HepG2 (cell line): ENCODE results near the gene TIMM8B. TPM values are rescaled to one million over a fixed set of nuclear protein-coding genes. Genes with fewer than 3 reads are reported as not detected.

Experiments used
- ATAC-seq: fragments of 200-7000 bp; cut with Tn5 transposase; 3 replicates; pipeline ENCODE4 v1.9.1; 2020; ENCODE audit warnings: mild to moderate bottlenecking, moderate library complexity
- BruUV-seq: library from RNA; stranded (reverse); fragments of 400-500 nt; replicated peaks from 2 replicates; lab custom pipeline; 2021; lab: Mats Ljungman, UMichigan
- CTCF ChIA-PET: fragments of 300-600 bp; formaldehyde crosslinking; extraction: SDS; loops from one replicate; lab custom pipeline; 2021; ENCODE audit warnings: low total read pairs, inconsistent platforms, low intra/inter-chr PET ratio; lab: Yijun Ruan, JAX
- POLR2A ChIA-PET: fragments of 350-600 bp; sonication (Branson Sonifier 250); formaldehyde crosslinking; loops from one replicate; lab custom pipeline; 2020; ENCODE audit warnings: antibody characterized with exemption, inconsistent platforms; lab: Yijun Ruan, JAX
- DNase-seq: peaks from one replicate; pipeline ENCODE4 v3.0.0-alpha.2; 2015; ENCODE audit warnings: low spot score
- FAIRE-seq: peaks from 3 replicates; lab custom pipeline; 2011; peaks lifted over from hg19 to GRCh38; lab: Jason Lieb, UNC
- H2AFZ ChIP-seq: one replicate; pipeline ENCODE4 v1.6.1; 2011; ENCODE audit warnings: low read length, inconsistent platforms
- H3K27ac ChIP-seq: fragments of 300-600 bp; 3 replicates; pipeline ENCODE4 v1.8.0; 2011; ENCODE audit warnings: mixed run types, mild to moderate bottlenecking, mixed read lengths, low read length, inconsistent platforms; ENCODE audit not compliant: insufficient read depth; ENCODE audit errors: extremely low read length
- H3K27me3 ChIP-seq, 2 experiments: fragments of 200-600 bp in 1 of 2; 2 replicates in 1 of 2; 3 replicates in 1 of 2; pipeline versions ENCODE4 v1.6.0 to v1.8.0; 2011; ENCODE audit warnings: low read length in 2 of 2, mild to moderate bottlenecking in 2 of 2, moderate library complexity in 2 of 2, inconsistent platforms in 1 of 2; ENCODE audit not compliant: insufficient read depth in 2 of 2, control insufficient read depth in 1 of 2
- H3K36me3 ChIP-seq, 2 experiments: fragments of 200-600 bp in 1 of 2; replicated peaks in 1 of 2; 2 replicates in 1 of 2; 3 replicates in 1 of 2; pipeline versions ENCODE4 v1.5.1 to v1.8.0; 2011; ENCODE audit warnings: low read length in 2 of 2, inconsistent platforms in 1 of 2; ENCODE audit not compliant: insufficient read depth in 2 of 2, control insufficient read depth in 1 of 2
- H3K4me1 ChIP-seq: 2 replicates; pipeline ENCODE4 v1.5.1; 2012; ENCODE audit warnings: low read length, inconsistent platforms; ENCODE audit not compliant: insufficient read depth
- H3K4me2 ChIP-seq: 2 replicates; pipeline ENCODE4 v1.6.0; 2011; ENCODE audit warnings: low read depth, low read length, inconsistent platforms
- H3K4me3 ChIP-seq, 3 experiments: fragments of 200-600 bp in 1 of 3; sonication (generic), shearing (Covaris generic) in 1 of 3; replicated peaks in 1 of 3; 2 replicates each; pipeline ENCODE4 v1.5.1; 2011 to 2016; ENCODE audit warnings: low read length in 3 of 3, inconsistent platforms in 2 of 3, low read depth in 2 of 3, mild to moderate bottlenecking in 2 of 3, control low read depth in 1 of 3, mixed read lengths in 1 of 3; ENCODE audit not compliant: insufficient read depth in 1 of 3
- H3K79me2 ChIP-seq: one replicate; pipeline ENCODE4 v1.6.1; 2011; ENCODE audit warnings: low read length, inconsistent platforms; ENCODE audit not compliant: insufficient read depth
- H3K9ac ChIP-seq: 2 replicates; pipeline ENCODE4 v1.6.0; 2011; ENCODE audit warnings: mild to moderate bottlenecking, low read depth, low read length, inconsistent platforms; ENCODE audit not compliant: insufficient read depth
- H3K9me3 ChIP-seq: 2 replicates; pipeline ENCODE4 v1.5.1; 2012; ENCODE audit warnings: mild to moderate bottlenecking, low read length
- H4K20me1 ChIP-seq: 2 replicates; pipeline ENCODE4 v1.6.0; 2011; ENCODE audit warnings: inconsistent platforms, mild to moderate bottlenecking, low read length, moderate library complexity; ENCODE audit not compliant: insufficient read depth
- NFKB2 ChIP-seq: sonication (generic); formaldehyde crosslinking; IDR thresholded peaks from 2 replicates; pipeline ENCODE4 v1.4.0; 2020; ENCODE audit warnings: missing genetic modification reagents, borderline replicate concordance
- ZNF335 ChIP-seq: sonication (generic); formaldehyde crosslinking; IDR thresholded peaks from 2 replicates; pipeline ENCODE4 v1.4.0; 2020; ENCODE audit warnings: missing genetic modification reagents
- WGBS: methylation state at CpG from one replicate; pipeline ENCODE4 v1.1.6; 2017; ENCODE audit warnings: low lambda C conversion rate; 5-methylcytosine and 5-hydroxymethylcytosine counted together
- in situ Hi-C: cut with HindIII; loops from 2 replicates; pipeline ENCODE4 v1.10.0; 2017; ENCODE audit warnings: low pct_unique_long_range_greater_than_20kb; ENCODE audit not compliant: extremely low pct_ligation_motif_present
- intact Hi-C: fragments of 100-400 bp; cut with micrococcal nuclease; formaldehyde crosslinking; loops from one replicate; pipeline ENCODE4 v1.10.0; 2022; ENCODE audit not compliant: unreplicated experiment
- polyA plus RNA-seq, 8 experiments: library from polyadenylated mRNA; depleted of rRNA in 3 of 8; stranded (reverse) in 7 of 8; unstranded in 1 of 8; fragments of >200 nt; fragmentation: Illumina TruSeq in 4 of 8; extraction: Trizol in 4 of 8; gene quantifications; 2 replicates each; pipeline versions ENCODE4 v1.2.1 to v1.2.3, GENCODE V29; 2011 to 2016; ENCODE audit warnings: low read depth in 4 of 8, missing spikeins in 1 of 8, mixed read lengths in 1 of 8; ENCODE audit not compliant: insufficient read depth in 1 of 8
- total RNA-seq, 5 experiments: library from RNA; depleted of rRNA; stranded (reverse); fragments of >200 nt; fragmentation: Illumina TruSeq; extraction: Trizol; gene quantifications; 2 replicates each; pipeline ENCODE4 v1.2.3, GENCODE V29; 2016; ENCODE audit warnings: low read depth in 1 of 5
- TF ChIP-seq, protein P1 (sequence below): sonication (generic); formaldehyde crosslinking; IDR thresholded peaks from 2 replicates; pipeline ENCODE4 v1.4.0; 2020; ENCODE audit warnings: missing genetic modification reagents
- TF ChIP-seq, protein P2 (sequence below): sonication (generic); formaldehyde crosslinking; IDR thresholded peaks from 2 replicates; pipeline ENCODE4 v1.4.0; 2020; ENCODE audit warnings: missing genetic modification reagents, borderline replicate concordance

The TIMM8B gene
- total and polyA plus RNA-seq, 2 of the 13 experiments (the other 11 are each of a cell fraction or from before 2014, with no cell fraction given), result 84.5 to 98.3 TPM

DNA sequence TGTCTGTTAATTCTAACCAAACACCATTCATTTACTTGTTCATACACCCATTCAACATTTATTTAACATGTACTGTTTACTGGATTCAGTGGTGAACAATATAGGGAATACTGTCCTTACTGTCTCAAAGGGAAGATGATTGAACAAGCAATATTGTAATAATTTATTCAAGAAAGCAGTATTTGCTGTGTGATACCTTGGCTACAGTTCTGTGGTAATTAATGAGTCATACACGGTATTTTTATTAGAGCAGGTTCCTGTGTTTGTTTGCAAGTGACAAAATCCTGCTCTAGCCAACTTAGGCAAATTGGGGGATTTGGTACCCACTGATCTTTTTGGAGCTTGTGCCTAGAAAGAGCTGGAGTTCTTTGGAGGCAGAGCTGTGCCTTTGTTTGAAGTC lies 28.5 kb downstream of the TIMM8B start:
- H3K36me3 ChIP-seq, result peaks cover 19 to 55% of the 10 kb centered on the region in 2 experiments

More for the DNA sequence above, 28.5 kb downstream of the TIMM8B start:
- WGBS, result 86% methylated on average over 1 of the region's 1 CpG
- ATAC-seq, result no peak
- FAIRE-seq, result no peak
- Histone ChIP-seq H3K9me3 (no peaks in the 10 kb centered on the region), H3K4me3 (no peak overlapping the region), H3K79me2 (no peaks in the 10 kb centered on the region), H3K27ac (no peak overlapping the region), H3K27me3 (no peaks in the 10 kb centered on the region), H3K4me2 (no peak overlapping the region), H3K9ac (no peak overlapping the region), H2AFZ (no peak overlapping the region), H4K20me1 (no peaks in the 10 kb centered on the region), H3K4me1 (no peaks in the 10 kb centered on the region)
- BruUV-seq, result no TSS peak
- intact Hi-C loops (no loop called here), in situ Hi-C loops (no loop called here)
- ChIA-PET POLR2A (interaction anchor here (0.8 kb wide), 1 partner anchor 32 kb away, joined by 3 read pairs; no protein-coding TSS in a partner anchor), CTCF (no interaction called here)
- TF ChIP-seq, protein P1, sequence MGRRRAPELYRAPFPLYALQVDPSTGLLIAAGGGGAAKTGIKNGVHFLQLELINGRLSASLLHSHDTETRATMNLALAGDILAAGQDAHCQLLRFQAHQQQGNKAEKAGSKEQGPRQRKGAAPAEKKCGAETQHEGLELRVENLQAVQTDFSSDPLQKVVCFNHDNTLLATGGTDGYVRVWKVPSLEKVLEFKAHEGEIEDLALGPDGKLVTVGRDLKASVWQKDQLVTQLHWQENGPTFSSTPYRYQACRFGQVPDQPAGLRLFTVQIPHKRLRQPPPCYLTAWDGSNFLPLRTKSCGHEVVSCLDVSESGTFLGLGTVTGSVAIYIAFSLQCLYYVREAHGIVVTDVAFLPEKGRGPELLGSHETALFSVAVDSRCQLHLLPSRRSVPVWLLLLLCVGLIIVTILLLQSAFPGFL (CRISPR knock-in tag), result no peak
- TF ChIP-seq, protein P2, sequence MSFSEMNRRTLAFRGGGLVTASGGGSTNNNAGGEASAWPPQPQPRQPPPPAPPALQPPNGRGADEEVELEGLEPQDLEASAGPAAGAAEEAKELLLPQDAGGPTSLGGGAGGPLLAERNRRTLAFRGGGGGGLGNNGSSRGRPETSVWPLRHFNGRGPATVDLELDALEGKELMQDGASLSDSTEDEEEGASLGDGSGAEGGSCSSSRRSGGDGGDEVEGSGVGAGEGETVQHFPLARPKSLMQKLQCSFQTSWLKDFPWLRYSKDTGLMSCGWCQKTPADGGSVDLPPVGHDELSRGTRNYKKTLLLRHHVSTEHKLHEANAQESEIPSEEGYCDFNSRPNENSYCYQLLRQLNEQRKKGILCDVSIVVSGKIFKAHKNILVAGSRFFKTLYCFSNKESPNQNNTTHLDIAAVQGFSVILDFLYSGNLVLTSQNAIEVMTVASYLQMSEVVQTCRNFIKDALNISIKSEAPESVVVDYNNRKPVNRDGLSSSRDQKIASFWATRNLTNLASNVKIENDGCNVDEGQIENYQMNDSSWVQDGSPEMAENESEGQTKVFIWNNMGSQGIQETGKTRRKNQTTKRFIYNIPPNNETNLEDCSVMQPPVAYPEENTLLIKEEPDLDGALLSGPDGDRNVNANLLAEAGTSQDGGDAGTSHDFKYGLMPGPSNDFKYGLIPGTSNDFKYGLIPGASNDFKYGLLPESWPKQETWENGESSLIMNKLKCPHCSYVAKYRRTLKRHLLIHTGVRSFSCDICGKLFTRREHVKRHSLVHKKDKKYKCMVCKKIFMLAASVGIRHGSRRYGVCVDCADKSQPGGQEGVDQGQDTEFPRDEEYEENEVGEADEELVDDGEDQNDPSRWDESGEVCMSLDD (CRISPR knock-in tag), result no peak
- TF ChIP-seq NFKB2 (no peak), ZNF335 (CRISPR knock-in tag) (no peak)
- TF ChIP-seq, all 625 proteins: peak for 0
- no peak for DNase-seq
